GM19468 (cell line): ENCODE data around the gene BAX.
"Not testable (repeated sequence)": the region's sequence is repeated elsewhere in the genome, so short reads cannot be mapped to it uniquely, and the experiment has no call there.

ENCODE experiments used
- ATAC-seq: cut with Tn5 transposase; IDR thresholded peaks from one replicate; pipeline ENCODE4 v1.9.1; 2021; ENCODE audit warnings: mild to moderate bottlenecking, moderate library complexity, moderate number of reproducible peaks; ENCODE audit not compliant: unreplicated experiment; ENCODE audit errors: extremely low read depth

BAX gene

DNA sequence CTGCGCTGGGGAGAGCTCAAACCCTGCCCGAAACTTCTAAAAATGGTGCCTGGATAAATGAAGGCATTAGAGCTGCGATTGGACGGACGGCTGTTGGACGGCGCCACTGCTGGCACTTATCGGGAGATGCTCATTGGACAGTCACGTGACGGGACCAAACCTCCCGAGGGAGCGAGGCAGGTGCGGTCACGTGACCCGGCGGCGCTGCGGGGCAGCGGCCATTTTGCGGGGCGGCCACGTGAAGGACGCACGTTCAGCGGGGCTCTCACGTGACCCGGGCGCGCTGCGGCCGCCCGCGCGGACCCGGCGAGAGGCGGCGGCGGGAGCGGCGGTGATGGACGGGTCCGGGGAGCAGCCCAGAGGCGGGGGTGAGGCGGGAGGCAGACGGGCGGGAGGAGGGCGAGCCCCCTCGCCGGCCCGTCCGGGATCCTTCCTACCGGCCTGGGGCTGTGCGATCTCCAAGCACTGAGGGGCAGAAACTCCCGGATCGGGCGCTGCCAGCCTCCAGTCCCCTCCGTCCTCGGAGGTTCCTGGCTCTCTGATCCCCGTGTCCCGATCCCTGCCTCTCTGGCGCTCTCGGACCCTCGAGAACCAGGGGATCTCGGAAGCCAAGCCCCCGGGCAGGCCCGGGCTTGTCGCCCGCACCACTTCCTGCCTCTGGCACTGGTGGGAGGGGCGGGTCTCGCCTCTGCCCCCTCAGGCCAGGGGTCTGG is at the start of gene BAX:
Gene BAX (plus strand): TSS at position 281 of the 713 bp plus-strand sequence. CDS start 54 bp downstream, at position 335.
- peak; percentile 54 for ATAC-seq

DNA sequence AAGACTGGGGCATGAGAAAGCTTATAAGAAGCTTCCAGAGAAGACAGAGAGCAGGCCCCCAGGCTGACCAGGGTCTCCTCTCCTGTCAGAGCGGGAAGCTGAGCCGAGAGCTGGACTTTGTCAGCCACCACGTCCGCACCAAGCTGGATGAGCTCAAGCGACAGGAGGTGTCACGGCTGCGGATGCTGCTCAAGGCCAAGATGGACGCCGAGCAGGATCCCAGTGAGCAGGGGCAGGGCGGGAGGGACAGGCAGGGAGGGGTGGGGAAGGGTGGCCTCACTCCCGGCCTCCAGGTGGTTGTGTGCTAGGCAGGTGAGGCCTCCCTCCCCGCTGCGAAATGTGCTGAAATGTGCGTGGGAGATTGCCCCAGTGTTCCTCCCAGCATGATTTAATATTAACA is 49.0 kb upstream of the BAX start:
- no peak for ATAC-seq

DNA sequence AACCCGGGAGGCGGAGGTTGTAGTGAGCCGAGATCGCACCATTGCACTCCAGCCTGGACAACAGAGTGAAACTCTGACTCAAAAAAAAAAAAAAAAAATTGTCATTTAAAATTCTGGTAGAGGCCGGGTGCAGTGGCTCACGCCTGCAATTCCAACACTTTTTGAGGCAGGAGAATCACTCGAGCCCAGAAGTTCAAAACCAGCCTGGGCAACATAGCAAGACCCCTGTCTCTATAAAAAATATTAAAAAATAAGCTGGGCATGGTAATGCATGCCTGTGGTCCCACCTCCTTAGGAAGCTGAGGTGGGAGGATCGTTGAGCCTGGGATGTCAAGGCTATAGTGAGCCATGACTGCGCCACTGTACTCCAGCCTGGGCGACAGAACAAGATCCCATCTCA is 48.4 kb upstream of the BAX start:
- ATAC-seq = no peak

DNA sequence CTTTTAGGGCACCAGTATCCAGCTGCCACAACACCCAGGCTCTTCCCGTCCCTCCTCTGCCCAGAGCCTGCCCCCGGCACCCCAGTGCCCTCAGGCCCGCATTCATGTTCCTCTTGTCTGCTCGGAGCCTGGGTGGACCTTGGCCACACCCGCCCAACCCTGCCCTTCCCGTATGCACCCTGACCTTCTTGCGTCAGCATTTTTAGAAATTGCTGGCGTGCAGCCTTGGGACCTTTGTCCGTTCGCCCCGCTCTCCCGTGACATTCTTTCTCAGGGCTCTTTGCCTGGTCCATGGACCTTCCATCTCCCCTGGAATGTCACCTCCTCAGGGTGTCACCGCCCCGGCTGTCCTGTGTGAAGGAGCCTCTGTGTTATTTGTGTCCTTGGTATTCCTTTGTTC is 47.0 kb upstream of the BAX start:
- no peak for ATAC-seq

DNA sequence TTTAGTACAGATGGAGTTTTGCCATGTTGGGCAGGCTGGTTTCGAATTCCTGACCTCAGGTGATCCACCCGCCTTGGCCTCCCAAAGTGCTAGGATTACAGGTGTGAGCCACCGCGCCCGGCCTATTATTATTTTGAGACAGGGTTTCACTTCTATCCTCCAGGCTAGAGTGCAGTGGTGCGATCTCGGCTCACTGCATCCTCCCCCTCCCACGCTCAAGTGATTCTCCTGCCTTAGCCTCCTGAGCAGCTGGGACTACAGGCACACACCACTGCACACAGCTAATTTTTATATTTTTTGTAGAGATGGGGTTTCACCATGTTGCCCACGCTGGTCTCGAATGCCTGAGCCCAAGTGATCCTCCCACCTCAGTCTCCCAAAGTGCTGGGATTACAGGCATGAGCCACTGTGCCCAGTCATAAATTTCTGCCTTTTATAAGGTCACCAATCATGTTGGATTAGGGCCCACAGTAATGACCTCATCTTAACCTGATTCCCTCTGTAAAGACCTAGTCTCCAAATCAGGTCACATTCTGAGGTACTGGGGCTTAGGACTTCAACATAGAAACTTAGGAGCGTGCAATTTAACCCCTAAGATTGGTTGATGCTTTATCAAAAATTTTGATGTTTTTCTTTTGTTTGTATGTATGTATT is 45.1 kb upstream of the BAX start:
- ATAC-seq = not testable (repeated sequence)

DNA sequence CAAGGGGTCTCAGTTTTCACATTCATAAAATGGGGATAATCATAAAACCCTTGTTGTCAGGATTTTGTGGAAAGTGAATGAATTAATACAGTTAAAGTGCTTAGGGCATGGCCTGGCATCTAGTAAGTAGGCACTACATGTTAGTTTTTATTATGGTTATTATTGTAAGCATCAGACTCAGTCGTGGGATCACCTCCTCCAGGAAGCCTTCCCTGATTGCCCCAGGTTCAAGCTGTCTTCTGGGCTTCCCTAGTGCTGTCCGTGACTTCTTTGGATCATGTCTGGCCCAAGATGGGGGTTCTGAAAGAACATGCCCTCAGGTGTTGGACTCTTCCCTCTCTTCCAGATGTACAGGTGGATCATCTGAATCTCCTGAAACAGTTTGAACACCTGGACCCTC is 43.9 kb upstream of the BAX start:
- ATAC-seq = no peak

DNA sequence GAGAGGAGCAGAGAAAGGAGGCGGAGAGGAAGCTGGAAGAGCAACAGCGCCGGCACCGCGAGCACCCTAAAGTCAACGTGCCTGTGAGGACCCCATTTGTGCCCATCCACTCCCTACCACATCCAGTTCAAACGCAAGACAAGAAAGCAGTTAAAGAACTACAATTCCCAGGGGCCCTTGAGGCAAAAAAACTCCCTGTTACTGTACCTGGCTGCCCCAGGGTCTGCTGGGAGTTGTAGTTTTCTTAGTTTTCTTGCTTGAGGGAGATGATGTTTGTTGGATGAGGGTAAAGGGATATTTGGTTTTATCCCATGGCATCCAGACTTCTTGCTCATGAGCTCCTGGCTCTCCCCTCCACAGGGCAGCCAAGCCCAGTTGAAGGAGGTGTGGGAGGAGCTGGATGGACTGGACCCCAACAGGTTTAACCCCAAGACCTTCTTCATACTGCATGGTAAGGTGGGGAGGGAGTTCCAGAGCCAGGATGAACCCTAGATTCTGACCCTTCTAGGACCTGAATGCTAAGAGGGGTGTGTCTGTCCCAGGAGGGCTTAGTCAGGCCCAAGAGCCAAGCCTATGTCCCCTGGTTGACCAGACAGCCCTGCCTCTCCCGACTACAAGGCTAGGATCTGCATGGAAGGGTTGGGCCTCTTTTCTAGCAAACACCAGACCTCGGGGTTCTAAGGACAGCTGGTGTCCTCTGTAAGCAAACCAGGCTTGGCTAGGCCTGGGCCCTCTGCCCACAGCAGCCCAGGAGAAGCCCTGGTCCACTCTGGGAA is 41.4 kb upstream of the BAX start:
- no peak for ATAC-seq

DNA sequence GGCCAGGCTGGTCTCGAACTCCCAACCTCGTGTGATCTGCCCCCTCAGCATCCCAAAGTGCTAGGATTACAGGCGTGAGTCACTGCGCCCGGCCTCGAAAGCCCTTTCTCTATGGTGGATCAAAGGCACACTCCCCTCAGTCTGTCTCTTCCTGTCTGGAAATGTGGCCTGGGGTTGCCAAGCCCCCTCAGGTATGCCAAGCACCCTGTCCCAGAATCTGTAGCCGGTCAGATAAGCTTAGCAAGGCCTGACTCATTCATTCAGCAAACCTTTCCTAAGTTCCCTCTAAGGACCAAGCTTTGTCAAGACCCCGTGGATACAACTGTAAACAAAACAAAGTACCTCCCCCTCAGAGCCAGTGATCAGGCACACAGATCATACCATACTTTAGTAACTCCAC is 40.5 kb upstream of the BAX start:
- ATAC-seq = no peak

DNA sequence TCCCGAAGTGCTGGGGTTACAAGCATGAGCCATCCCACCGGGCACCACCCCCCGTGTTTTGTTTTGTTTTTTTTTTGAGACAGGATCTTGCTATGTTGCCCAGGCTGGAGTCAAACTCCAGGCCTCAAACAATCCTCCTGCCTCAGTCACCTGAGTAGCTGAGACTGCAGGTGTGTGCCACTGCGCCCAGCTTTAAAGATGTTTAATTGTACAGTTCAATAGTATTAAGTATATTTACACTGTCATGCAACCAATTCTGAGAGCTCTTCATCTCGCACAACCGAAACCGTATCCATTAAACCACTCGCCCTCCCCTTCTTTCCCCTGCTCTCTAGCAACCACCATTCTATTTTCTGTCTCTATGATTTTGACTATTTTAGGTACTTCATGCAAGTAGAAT is 38.9 kb upstream of the BAX start:
- ATAC-seq = no peak

DNA sequence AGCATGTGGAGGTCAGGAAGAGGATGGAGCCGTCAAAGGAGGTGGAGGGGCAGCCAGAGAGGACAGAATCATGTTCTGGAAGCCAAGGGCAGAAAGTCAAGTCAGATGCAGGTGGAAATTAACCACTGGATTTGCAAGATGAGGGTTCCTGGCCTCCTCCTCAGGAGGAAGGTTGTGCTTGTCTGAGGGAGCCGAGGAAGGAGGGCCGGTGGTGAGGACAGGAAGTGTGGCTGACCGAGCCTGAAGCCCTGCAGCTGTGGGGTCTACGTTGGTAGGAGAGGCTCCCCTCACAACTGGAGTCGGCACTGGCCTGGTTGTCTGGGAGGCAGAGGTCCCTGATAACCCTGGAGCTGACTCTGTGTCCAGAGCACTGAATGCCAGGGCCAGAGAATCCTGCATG is 36.6 kb upstream of the BAX start:
- no peak for ATAC-seq

DNA sequence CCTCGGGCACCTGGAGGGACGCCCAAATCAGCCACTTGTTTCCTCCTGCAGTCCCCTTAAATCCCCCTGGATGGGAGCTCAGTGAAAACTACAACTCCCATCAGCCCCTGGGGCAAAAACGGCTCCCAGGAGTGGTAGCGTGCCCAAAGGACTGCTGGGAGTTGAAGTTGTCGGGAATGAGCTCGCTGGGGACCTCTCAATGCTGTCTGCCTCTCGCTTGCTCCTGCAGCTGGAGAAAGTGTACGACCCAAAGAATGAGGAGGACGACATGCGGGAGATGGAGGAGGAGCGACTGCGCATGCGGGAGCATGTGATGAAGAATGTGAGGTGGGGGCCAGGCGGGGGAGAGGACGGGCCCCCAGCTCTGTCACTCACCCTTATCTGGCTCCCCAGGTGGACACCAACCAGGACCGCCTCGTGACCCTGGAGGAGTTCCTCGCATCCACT is 35.9 kb upstream of the BAX start:
- ATAC-seq = no peak

DNA sequence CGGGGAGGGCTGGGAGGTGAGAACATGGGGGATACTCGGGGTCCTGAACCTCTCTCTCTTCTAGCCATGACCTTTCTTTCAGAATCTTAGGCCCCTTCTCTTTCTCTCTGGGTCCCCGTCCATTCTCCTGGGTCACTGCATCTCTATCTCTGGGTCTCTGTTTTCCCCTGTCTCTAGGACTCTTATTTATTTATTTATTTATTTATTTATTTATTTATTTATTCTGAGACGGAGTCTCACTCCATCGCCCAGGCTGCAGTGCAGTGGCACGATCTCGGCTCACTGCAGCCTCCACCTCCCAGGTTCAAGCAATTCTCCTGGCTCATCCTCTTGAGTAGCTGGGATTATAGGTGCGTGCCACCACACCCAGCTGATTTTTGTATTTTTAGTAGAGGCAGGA is 35.4 kb upstream of the BAX start:
- ATAC-seq = not testable (repeated sequence)

DNA sequence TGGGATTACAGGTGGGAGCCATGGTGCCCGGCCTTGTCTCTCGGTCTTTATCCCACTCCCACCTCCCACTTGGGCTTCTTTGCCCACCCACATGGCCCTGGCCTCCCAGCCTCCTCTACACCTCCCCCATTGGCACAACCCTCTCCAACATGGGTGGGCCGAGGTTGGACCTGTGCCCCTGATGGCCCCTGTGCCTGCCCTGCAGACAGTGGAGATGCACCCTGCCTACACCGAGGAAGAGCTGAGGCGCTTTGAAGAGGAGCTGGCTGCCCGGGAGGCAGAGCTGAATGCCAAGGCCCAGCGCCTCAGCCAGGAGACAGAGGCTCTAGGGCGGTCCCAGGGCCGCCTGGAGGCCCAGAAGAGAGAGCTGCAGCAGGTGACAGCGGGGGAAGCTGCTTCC is 33.7 kb upstream of the BAX start:
- ATAC-seq = no peak

DNA sequence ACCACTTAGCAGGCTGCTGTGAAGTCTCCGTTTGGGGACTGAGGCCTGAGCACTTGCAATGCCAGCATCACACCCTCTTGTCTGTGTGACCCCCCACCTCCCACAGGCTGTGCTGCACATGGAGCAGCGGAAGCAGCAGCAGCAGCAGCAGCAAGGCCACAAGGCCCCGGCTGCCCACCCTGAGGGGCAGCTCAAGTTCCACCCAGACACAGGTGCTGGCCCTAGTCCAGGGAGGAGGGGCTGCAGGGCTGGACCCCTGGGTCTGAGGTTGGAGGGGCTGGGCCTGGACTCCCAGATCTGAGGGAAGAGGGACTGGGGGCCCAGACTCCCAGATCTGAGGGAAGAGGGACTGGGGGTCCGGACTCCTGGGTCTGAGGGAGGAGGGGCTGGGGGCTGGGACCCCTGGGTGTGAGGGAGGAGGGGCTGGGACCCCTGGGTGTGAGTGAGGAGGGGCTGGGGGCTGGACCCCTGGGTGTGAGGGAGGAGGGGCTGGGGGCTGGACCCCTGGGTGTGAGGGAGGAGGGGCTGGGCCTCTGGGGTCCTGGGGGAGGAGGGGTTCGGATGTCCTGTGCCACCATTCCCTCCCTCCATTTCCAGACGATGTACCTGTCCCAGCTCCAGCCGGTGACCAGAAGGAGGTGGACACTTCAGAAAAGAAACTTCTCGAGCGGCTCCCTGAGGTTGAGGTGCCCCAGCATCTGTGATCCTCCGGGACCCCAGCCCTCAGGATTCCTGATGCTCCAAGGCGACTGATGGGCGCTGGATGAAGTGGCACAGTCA is 32.8 kb upstream of the BAX start:
- ATAC-seq = no peak

DNA sequence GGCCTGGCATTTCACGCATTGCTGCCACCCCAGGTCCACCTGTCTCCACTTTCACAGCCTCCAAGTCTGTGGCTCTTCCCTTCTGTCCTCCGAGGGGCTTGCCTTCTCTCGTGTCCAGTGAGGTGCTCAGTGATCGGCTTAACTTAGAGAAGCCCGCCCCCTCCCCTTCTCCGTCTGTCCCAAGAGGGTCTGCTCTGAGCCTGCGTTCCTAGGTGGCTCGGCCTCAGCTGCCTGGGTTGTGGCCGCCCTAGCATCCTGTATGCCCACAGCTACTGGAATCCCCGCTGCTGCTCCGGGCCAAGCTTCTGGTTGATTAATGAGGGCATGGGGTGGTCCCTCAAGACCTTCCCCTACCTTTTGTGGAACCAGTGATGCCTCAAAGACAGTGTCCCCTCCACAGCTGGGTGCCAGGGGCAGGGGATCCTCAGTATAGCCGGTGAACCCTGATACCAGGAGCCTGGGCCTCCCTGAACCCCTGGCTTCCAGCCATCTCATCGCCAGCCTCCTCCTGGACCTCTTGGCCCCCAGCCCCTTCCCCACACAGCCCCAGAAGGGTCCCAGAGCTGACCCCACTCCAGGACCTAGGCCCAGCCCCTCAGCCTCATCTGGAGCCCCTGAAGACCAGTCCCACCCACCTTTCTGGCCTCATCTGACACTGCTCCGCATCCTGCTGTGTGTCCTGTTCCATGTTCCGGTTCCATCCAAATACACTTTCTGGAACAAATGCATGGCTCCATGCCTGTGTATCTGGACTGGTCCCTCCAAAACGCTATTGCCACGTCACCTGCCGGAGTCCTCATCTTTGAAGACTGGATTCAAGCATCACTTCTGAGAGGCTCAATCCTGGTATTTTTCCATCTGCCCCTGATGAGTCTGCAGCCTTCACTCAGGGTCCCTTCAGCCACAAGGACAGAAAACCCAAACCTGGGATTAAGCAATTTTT is 31.9 kb upstream of the BAX start:
- ATAC-seq = no peak

DNA sequence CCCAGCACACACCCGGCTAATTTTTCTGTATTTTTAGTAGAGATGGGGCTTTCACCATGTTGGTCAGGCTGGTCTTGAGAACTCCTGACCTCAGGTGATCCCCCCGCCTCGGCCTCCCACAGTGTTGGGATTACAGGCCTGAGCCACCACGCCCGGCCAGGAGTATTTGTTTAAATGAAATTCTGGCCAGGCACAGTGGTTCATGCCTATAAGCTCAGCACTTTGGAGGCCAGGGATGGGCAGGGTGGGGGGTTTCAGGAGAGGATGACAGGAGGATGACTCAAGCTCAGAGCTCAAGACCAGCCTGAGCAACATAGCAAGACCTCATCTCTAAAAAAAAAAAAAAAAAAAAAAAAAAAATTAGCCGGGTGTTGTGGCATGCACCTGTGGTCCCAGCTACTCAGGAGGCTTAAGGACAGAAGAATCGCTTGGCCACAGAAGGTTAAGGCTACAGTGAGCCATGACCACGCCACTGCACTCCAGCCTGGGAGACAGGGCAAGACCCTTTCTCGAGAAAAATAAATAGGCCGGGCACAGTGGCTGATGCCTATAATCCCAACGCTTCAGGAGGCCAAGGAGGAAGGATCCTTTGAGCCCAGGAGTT is 29.3 kb upstream of the BAX start:
- ATAC-seq = no peak

DNA sequence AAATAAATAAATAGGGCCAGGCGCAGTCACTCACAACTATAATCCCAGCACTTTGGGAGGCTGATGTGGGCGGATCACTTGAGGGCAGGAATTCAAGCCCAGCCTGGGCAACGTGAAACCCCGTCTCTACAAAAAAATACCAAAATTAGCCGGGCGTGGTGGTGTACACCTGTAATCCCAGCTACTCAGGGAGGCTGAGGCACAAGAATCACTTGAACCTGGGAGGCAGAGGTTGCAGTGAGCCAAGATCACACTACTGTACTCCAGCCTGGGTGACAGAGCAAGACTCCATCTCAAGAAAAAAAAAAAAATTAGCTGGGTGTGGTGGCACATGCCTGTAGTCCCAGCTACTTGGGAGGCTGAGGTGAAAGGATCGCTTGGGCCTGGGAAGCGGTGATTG is 28.8 kb upstream of the BAX start:
- not testable (repeated sequence) for ATAC-seq

DNA sequence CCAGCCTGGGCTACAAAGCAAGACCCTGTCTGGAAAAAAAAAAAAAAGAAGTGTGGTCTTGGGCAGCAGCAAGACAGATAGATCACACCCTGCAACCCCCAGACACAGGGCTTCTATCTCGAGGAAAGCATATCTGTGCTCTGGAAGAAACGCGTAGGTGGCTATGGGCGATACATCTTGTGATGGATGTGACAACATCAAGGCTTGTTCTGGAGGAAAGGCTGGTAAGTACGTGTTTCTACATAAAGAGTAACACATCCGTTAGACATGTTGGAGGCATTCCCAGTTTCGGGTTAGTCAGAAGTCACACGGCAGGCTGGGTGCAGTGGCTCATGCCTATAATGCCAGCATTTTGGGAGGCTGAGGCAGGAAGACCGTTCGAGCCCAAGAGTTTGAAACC is 27.8 kb upstream of the BAX start:
- no peak for ATAC-seq

DNA sequence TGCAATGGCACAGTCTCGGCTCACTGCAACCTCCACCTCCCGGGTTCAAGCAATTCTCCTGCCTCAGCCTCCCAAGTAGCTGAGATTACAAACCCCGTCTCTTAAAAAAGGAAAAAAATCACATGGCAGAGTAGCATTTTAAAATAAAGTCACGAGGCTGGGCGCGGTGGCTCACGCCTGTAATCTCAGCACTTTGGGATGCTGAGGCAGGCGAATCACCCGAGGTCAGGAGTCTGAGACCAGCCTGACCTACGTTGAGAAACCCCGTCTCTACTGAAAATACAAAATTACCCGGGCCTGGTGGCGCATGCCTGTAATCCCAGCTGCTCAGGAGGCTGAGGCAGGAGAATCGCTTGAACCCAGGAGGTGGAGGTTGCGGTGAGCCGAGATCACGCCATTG is 27.0 kb upstream of the BAX start:
- not testable (repeated sequence) for ATAC-seq
